Nucleus accumbens (tissue), 56 donors: ENCODE data around the gene RELN.
A peak's percentile ranks its signal among the peaks of the same experiment; 100 is the strongest.

ENCODE experiments used
- DNase-seq, 56 donors: peaks; one replicate each; lab custom pipeline; 2025; lab: John Stamatoyannopoulos, UW

Gene RELN

GRCh38 chr7:103991406-103991805, 1.9 kb upstream of the RELN start:
- no peak for DNase-seq

- no peak for DNase-seq
These were observed 1.5 kb upstream of the RELN start for GRCh38 chr7:103990991-103991390.

GRCh38 chr7:103989785-103990767, 618 bp upstream of the RELN start:
- DNase-seq = peak in 10 of 56 donors; percentile 8 to 42 (median 16)

- peak in 7 of 56 donors; percentile 18 to 60 (median 35) for DNase-seq
These were observed 824 bp downstream of the RELN start for GRCh38 chr7:103988468-103989199.

GRCh38 chr7:103987451-103987850, 2.0 kb downstream of the RELN start:
- no peak for DNase-seq

- no peak for DNase-seq
These were observed 3.8 kb downstream of the RELN start for GRCh38 chr7:103985565-103986126.

- DNase-seq = no peak
These were observed 5.4 kb downstream of the RELN start for GRCh38 chr7:103984050-103984449.

- DNase-seq = no peak
These were observed 6.1 kb downstream of the RELN start for GRCh38 chr7:103983201-103983977.

GRCh38 chr7:103981003-103981423, 8.4 kb downstream of the RELN start:
- no peak for DNase-seq

GRCh38 chr7:103972779-103973434, 16.6 kb downstream of the RELN start:
- no peak for DNase-seq

GRCh38 chr7:103967401-103967800, 22.1 kb downstream of the RELN start:
- DNase-seq = no peak

GRCh38 chr7:103966593-103967277, 22.7 kb downstream of the RELN start:
- no peak for DNase-seq

- DNase-seq = no peak
These were observed 25.2 kb downstream of the RELN start for GRCh38 chr7:103964269-103964668.

GRCh38 chr7:103962070-103962469, 27.4 kb downstream of the RELN start:
- DNase-seq = no peak

- peak in 8 of 56 donors; percentile 1 to 41 (median 8) for DNase-seq
These were observed 31.1 kb downstream of the RELN start for GRCh38 chr7:103958284-103958818.

- no peak for DNase-seq
These were observed 33.5 kb downstream of the RELN start for GRCh38 chr7:103955985-103956384.

GRCh38 chr7:103952408-103952807, 37.0 kb downstream of the RELN start:
- no peak for DNase-seq

- DNase-seq = no peak
These were observed 38.1 kb downstream of the RELN start for GRCh38 chr7:103951311-103951710.

GRCh38 chr7:103949374-103949773, 40.1 kb downstream of the RELN start:
- DNase-seq = no peak
